ENCODE results near the gene RPL18A.

Gene RPL18A

DNA sequence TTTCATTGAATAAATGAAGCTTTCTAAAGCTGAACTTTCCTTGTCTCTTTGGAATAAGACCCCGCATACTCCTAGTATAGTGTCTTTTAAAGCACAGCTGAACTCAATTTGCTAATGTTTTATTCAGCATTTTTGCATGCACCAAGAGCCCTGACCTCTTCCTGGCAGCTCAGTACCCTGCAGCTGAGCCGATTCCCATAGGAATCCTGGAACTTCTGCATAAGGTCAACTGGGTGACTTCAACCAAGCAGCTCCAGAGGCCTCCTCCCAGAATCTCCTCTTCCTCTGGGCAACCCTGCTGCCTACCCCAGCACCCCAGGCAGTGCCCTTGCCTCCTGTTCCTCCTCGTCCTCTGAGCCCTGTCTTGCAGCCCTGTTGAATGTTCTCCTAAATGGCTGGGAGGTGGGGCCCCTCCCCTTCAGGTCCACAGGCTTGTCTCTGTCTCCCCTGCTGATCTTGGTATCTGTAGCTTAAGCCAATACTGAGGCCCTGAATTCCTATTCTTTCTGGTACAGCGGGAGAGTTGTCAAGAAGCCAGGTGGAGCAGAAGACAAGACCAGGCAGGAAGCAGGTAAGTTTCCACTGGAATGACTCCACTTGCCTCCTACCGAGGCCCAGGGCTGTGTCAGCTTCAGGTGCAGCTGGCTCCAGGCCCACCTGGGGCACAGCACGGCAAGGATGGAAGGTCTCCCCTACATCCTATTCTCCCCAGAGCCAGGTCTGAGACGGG, 49.5 kb downstream of the RPL18A start:
- no peak for DNase-seq (ENCODE audit: low read depth in 2 of 2)

DNA sequence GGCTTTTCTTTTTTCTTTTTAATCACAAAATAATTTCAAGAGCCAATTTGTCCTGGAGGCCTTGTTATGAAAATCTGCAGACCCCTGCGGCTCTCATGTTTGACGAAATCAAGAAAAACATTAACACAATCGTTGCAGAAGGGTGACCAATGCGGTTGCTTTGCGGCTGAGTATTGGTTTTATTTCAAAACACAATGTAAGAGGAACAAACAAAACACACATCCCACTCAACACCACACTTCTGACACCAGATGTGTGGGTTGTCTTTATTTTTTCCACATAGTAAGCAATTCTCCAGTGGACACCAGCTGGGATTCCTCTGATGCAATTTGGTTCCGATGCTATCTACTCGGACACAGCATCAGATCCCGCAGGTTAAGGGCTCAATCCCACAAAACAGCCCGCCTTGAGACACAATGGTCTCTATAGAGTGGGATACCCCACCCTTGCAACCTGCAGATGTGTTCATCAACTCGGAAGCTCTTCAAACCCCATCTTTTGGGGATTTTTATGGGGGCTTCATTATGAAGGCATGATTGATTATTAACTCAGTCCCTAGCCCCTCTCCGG, 51.2 kb downstream of the RPL18A start:
- no peak for DNase-seq (ENCODE audit: low read depth in 2 of 2)
